Endodermal cell (in vitro differentiated cells): ENCODE measurements around the gene CEP112. TPM values are rescaled to one million over a fixed set of nuclear protein-coding genes. Genes with fewer than 3 reads are reported as not detected.

Experiments
- DNase-seq: peaks from one replicate; pipeline ENCODE4 v3.0.0-alpha.2; 2017
- H3K27ac ChIP-seq: 2 replicates; pipeline ENCODE4 v1.5.1; 2013; ENCODE audit warnings: mild to moderate bottlenecking, low read depth, low read length, moderate library complexity
- H3K27me3 ChIP-seq: 2 replicates; pipeline ENCODE4 v1.6.1; 2013; ENCODE audit warnings: mild to moderate bottlenecking, low read length, moderate library complexity; ENCODE audit not compliant: insufficient read depth, control insufficient read depth, poor library complexity, severe bottlenecking
- H3K36me3 ChIP-seq: 2 replicates; pipeline ENCODE4 v1.7.0; 2013; ENCODE audit warnings: mild to moderate bottlenecking, low read length, moderate library complexity; ENCODE audit not compliant: control insufficient read depth, insufficient read depth
- H3K4me1 ChIP-seq: one replicate; pipeline ENCODE4 v1.7.0; 2013; ENCODE audit warnings: low read length; ENCODE audit not compliant: control insufficient read depth, insufficient read depth
- H3K4me3 ChIP-seq: 2 replicates; pipeline ENCODE4 v1.5.1; 2013; ENCODE audit warnings: mild to moderate bottlenecking, low read length, moderate library complexity
- H3K9ac ChIP-seq: 2 replicates; pipeline ENCODE4 v1.6.1; 2013; ENCODE audit warnings: mild to moderate bottlenecking, low read length, moderate library complexity; ENCODE audit not compliant: poor library complexity, severe bottlenecking; ENCODE audit errors: extremely low read depth
- H3K9me3 ChIP-seq: 2 replicates; pipeline ENCODE4 v1.6.1; 2013; ENCODE audit warnings: mild to moderate bottlenecking, low read length, moderate library complexity; ENCODE audit not compliant: control insufficient read depth
- H3K27ac Mint-ChIP-seq: 2 replicates; pipeline ENCODE4 v1.8.0; 2020; ENCODE audit warnings: mixed read lengths
- H3K27me3 Mint-ChIP-seq: 2 replicates; pipeline ENCODE4 v1.8.0; 2021; ENCODE audit warnings: mild to moderate bottlenecking, mixed read lengths; ENCODE audit not compliant: insufficient read depth
- H3K36me3 Mint-ChIP-seq: 2 replicates; pipeline ENCODE4 v1.8.0; 2020; ENCODE audit warnings: low read depth, mixed read lengths
- H3K4me1 Mint-ChIP-seq: 2 replicates; pipeline ENCODE4 v1.8.0; 2020; ENCODE audit warnings: mixed read lengths
- H3K4me3 Mint-ChIP-seq: 2 replicates; pipeline ENCODE4 v1.8.0; 2020; ENCODE audit warnings: mild to moderate bottlenecking, moderate library complexity, mixed read lengths
- H3K9me3 Mint-ChIP-seq: 2 replicates; pipeline ENCODE4 v1.8.0; 2020; ENCODE audit warnings: mild to moderate bottlenecking, mixed read lengths
- CTCF ChIP-seq: fragments of 200-600 bp; sonication (generic); conservative IDR thresholded peaks from 2 replicates; pipeline ENCODE4 v1.5.0; 2021; ENCODE audit warnings: antibody characterized with exemption, mild to moderate bottlenecking
- WGBS, 2 experiments: methylation state at CpG; one replicate each; pipeline versions ENCODE4 v1.1.5 to v1.1.7; 2013; ENCODE audit warnings: missing lambda C conversion rate in 2 of 2, mixed read lengths in 1 of 2; ENCODE audit not compliant: insufficient coverage in 1 of 2, insufficient read length in 1 of 2; 5-methylcytosine and 5-hydroxymethylcytosine counted together
- total RNA-seq, 2 donors: library from RNA; stranded (reverse); fragmentation: NEBNext Ultra II Directional in 1 of 2; extraction: Animal tissue kit (Norgen Biotek cat#: 25700) in 1 of 2; gene quantifications; 2 replicates in 1 of 2; 3 replicates in 1 of 2; pipeline ENCODE4 v1.2.1, GENCODE V29; 2021

The CEP112 gene
- total RNA-seq, 2 donors from 2014 or later: 15.2 to 21.4 TPM

GRCh38 chr17:65780111-65780510, 411.8 kb downstream of the CEP112 start:
- Mint-ChIP-seq H3K36me3 (no peaks in the 10 kb centered on the region), H3K4me1 (peaks cover 5% of the 10 kb centered on the region), H3K4me3 (no peak overlapping the region), H3K27ac (no peak overlapping the region), H3K27me3 (no peaks in the 10 kb centered on the region), H3K9me3 (peaks cover 9% of the 10 kb centered on the region)
- DNase-seq: no peak
- H3K27ac ChIP-seq: no peak overlapping the region
- no peak for TF ChIP-seq CTCF
- H3K9me3 ChIP-seq: no peaks in the 10 kb centered on the region
- no peak overlapping the region for H3K9ac ChIP-seq
- no peaks in the 10 kb centered on the region for H3K4me1 ChIP-seq
- no peaks in the 10 kb centered on the region for H3K27me3 ChIP-seq
- WGBS, 2 experiments: 100% methylated on average over 1 of the region's 1 CpG; no CpG with 5 or more reads in 1 of the 2 experiments
- H3K4me3 ChIP-seq: no peak overlapping the region
- no peaks in the 10 kb centered on the region for H3K36me3 ChIP-seq

GRCh38 chr17:65776890-65777289, 415.0 kb downstream of the CEP112 start:
- WGBS, 2 experiments: 83 to 100% methylated on average over 1 to 3 of the region's 3 CpGs
- no peak overlapping the region for H3K4me3 Mint-ChIP-seq
- H3K36me3 Mint-ChIP-seq: no peaks in the 10 kb centered on the region

GRCh38 chr17:65774787-65775186, 417.1 kb downstream of the CEP112 start:
- H3K9me3 ChIP-seq: no peaks in the 10 kb centered on the region
- H3K4me1 Mint-ChIP-seq: peaks cover 2% of the 10 kb centered on the region
- peaks cover 2% of the 10 kb centered on the region for H3K9me3 Mint-ChIP-seq
- WGBS, 2 experiments: 88 to 90% methylated on average over 5 to 6 of the region's 6 CpGs
- H3K4me3 ChIP-seq: no peak overlapping the region
- H3K36me3 ChIP-seq: no peaks in the 10 kb centered on the region
- TF ChIP-seq CTCF: no peak
- H3K27me3 ChIP-seq: no peaks in the 10 kb centered on the region
- no peak overlapping the region for H3K27ac ChIP-seq
- H3K4me3 Mint-ChIP-seq: no peak overlapping the region
- H3K9ac ChIP-seq: no peak overlapping the region
- no peak for DNase-seq
- H3K4me1 ChIP-seq: no peaks in the 10 kb centered on the region
- no peaks in the 10 kb centered on the region for H3K36me3 Mint-ChIP-seq
- no peak overlapping the region for H3K27ac Mint-ChIP-seq
- no peaks in the 10 kb centered on the region for H3K27me3 Mint-ChIP-seq

More at GRCh38 chr17:65776890-65777289, 415.0 kb downstream of the CEP112 start:
- Histone ChIP-seq H3K27me3 (no peaks in the 10 kb centered on the region), H3K27ac (no peak overlapping the region), H3K9ac (no peak overlapping the region), H3K9me3 (no peaks in the 10 kb centered on the region), H3K4me3 (no peak overlapping the region), H3K36me3 (no peaks in the 10 kb centered on the region), H3K4me1 (no peaks in the 10 kb centered on the region)
- H3K4me1 Mint-ChIP-seq: peaks cover 5% of the 10 kb centered on the region
- TF ChIP-seq CTCF: no peak
- no peaks in the 10 kb centered on the region for H3K27me3 Mint-ChIP-seq
- no peak overlapping the region for H3K27ac Mint-ChIP-seq
- DNase-seq: no peak
- H3K9me3 Mint-ChIP-seq: peaks cover 4% of the 10 kb centered on the region
